ENCODE data around the gene IGFL2. TPM values are rescaled to one million over a fixed set of nuclear protein-coding genes. Genes with fewer than 3 reads are reported as not detected.
A peak's percentile ranks its signal among the peaks of the same experiment; 100 is the strongest.

The IGFL2 gene
- total and polyA plus RNA-seq, 12 donors: 0.44 TPM; not detected in 11

DNA sequence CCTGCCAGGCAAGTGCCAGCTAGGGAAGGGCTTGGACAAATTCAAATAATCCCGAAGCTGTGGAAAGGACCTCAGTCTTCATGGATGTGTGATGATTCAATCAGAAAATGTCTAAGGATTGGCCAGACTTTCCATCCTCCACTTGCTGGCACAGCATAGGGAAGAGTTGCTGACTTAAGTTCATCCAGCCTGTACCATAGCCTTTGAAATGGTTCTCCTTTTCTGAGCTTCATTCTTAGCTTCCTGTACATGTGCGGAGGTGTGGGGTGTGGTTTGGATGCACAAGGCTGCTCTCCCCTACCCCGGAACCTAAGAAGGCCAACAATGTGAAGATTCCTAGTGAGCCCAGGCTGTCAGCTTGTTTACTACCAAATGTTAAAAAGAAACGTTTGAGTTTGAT is 22.6 kb upstream of the IGFL2 start:
- H3K4me3 ChIP-seq: no peak overlapping the region
- intact Hi-C loops (cut with DNase I): no loop called here
- ATAC-seq (peak in 2 of 8 donors; percentile 11 to 31), DNase-seq (no peak)
- H3K36me3 ChIP-seq: no peaks in the 10 kb centered on the region
- WGBS, 2 donors: 81% methylated on average over 4 of the region's 4 CpGs
- H3K27ac ChIP-seq: no peak overlapping the region
- TF ChIP-seq, protein P1, sequence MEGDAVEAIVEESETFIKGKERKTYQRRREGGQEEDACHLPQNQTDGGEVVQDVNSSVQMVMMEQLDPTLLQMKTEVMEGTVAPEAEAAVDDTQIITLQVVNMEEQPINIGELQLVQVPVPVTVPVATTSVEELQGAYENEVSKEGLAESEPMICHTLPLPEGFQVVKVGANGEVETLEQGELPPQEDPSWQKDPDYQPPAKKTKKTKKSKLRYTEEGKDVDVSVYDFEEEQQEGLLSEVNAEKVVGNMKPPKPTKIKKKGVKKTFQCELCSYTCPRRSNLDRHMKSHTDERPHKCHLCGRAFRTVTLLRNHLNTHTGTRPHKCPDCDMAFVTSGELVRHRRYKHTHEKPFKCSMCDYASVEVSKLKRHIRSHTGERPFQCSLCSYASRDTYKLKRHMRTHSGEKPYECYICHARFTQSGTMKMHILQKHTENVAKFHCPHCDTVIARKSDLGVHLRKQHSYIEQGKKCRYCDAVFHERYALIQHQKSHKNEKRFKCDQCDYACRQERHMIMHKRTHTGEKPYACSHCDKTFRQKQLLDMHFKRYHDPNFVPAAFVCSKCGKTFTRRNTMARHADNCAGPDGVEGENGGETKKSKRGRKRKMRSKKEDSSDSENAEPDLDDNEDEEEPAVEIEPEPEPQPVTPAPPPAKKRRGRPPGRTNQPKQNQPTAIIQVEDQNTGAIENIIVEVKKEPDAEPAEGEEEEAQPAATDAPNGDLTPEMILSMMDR (IDR thresholded peaks at IDR 0.05): no peak
- peaks cover 0 to 55% (median 0%) of the 10 kb centered on the region in 7 donors for H3K27me3 ChIP-seq
- H3K9me3 ChIP-seq: no peaks in the 10 kb centered on the region
- peaks cover 0 to 7% (median 0%) of the 10 kb centered on the region in 9 donors for H3K4me1 ChIP-seq

DNA sequence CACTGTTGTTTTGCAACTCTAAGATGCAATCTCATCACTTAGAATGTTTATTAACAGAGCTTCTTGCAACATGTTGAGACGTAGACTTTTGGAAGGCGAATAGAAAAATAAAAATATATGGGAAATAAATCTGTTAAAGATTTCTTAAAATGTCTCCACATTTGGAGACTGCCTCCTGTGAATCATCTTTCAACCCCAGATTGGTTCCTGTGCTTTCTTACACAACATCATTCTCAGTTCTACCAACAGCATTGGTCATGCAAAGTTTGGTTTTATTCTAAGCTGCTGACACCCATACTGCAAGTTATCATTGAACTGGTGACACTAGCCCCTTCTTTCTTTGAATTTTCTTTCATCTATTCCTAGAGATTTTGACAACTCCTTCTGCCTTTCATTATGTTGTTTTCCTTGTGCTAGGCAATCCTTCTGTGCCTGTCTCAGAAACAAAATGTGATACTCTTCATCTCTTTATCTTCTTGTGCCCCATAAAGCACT is 21.9 kb upstream of the IGFL2 start:
- no peak overlapping the region for H3K27ac ChIP-seq
- TF ChIP-seq, protein P1 (IDR thresholded peaks at IDR 0.05): no peak
- ATAC-seq (no peak), DNase-seq (no peak)
- no peak overlapping the region for H3K4me3 ChIP-seq
- 94 to 96% methylated on average over 2 of the region's 2 CpGs for WGBS, 2 donors
- no peaks in the 10 kb centered on the region for H3K9me3 ChIP-seq
- no peaks in the 10 kb centered on the region for H3K36me3 ChIP-seq
- intact Hi-C loops (cut with DNase I): no loop called here
- H3K4me1 ChIP-seq: peaks cover 0 to 7% (median 0%) of the 10 kb centered on the region in 9 donors
- peaks cover 0 to 56% (median 0%) of the 10 kb centered on the region in 7 donors for H3K27me3 ChIP-seq

DNA sequence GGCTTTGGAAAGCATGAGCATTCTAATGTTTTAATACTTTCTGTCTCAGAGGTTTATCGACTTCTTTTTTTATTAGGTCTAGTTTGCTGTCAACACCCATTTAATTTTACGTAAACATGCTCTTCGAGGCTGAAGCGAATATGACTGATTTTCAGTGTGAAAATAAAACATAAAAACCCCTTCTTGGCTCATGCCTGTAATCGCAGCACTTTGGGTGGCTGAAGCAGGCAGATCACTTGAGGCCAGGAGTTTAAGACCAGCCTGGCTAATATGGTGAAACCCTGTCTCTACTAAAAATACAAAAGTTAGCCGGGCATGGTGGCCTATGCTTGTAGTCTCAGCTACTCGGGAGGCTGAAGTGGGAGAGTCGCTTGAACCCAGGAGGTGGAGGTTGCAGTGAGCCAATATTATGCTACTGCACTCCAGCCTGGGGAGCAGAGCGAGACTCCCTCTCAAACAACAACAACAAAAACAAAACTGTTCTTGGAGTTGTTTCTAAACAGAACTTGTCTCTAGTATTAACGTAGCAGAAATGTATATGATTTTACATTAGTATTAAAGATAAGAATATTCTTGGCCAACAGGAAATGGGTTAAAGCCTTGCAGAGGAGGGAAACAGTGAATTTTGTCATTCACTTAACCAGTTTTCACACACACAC is 16.4 kb upstream of the IGFL2 start:
- H3K27ac ChIP-seq: no peak overlapping the region
- ATAC-seq: no peak
- no peaks in the 10 kb centered on the region for H3K36me3 ChIP-seq
- no peak overlapping the region for H3K4me3 ChIP-seq
- peaks cover 2 to 21% (median 12%) of the 10 kb centered on the region in 9 donors for H3K4me1 ChIP-seq
- TF ChIP-seq, protein P1 (IDR thresholded peaks at IDR 0.05): no peak
- no peak for DNase-seq
- WGBS, 2 donors: 86% methylated on average over 10 of the region's 10 CpGs
- peaks cover 0 to 40% (median 0%) of the 10 kb centered on the region in 7 donors for H3K27me3 ChIP-seq
- intact Hi-C loops (cut with DNase I): no loop called here
- H3K9me3 ChIP-seq: no peaks in the 10 kb centered on the region

DNA sequence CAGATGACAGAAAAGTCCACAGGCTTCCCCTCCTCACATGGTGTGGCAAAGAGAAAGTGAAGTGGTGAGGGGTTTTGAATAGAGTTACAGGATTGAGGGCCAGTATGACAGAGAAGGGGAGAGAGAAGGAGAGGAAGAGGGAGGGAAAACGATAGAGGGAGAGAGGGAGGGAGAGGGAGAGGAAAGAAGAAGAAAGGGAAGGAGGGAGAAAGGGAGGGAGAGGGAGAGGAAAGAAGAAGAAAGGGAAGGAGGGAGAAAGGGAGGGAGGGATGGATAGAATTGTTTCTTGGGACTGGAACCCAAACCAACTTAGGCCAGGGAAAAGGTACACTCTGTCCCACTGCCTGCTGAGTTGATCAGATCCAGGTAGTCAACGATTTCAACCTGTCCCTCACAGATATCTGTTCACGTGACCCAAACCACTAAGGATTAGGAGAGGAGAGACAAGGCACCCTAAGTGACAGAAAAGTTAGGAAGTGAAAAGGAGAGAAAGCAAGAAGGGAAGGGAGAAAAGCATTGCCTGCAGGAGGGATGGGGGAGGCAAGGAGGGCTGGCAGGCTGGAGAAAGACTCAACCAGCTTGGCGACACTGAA is 15.4 kb upstream of the IGFL2 start:
- no peaks in the 10 kb centered on the region for H3K36me3 ChIP-seq
- DNase-seq (no peak), ATAC-seq (no peak)
- no peak overlapping the region for H3K4me3 ChIP-seq
- H3K27me3 ChIP-seq: peaks cover 0 to 31% (median 0%) of the 10 kb centered on the region in 7 donors
- intact Hi-C loops (cut with DNase I): no loop called here
- TF ChIP-seq, protein P1 (IDR thresholded peaks at IDR 0.05): no peak
- peak overlapping the region in 6 of 10 donors; percentile 38 to 84 (median 61) for H3K27ac ChIP-seq
- H3K9me3 ChIP-seq: no peaks in the 10 kb centered on the region
- H3K4me1 ChIP-seq: peaks cover 2 to 21% (median 12%) of the 10 kb centered on the region in 9 donors
- 71 to 78% methylated on average over 4 of the region's 4 CpGs for WGBS, 2 donors
